SK-N-SH (cell line): Measurements from ENCODE around the gene CCL15.

Experiments
- EZH2phosphoT487 ChIP-seq: fragments of 200-600 bp; sonication (generic); IDR thresholded peaks from 2 replicates; pipeline ENCODE4 v1.6.1; 2017; ENCODE audit warnings: low read depth, mixed run types, mild to moderate bottlenecking, antibody characterized with exemption, moderate library complexity, borderline replicate concordance
- IRF3 ChIP-seq: fragments of 150-350 bp; IDR thresholded peaks from 2 replicates; pipeline ENCODE4 v1.6.1; 2016; ENCODE audit warnings: mild to moderate bottlenecking, low read depth, low read length

- TF ChIP-seq EZH2phosphoT487 (no peak), IRF3 (no peak)
Measured at GRCh38 chr17:35972945-35973332, 28.4 kb downstream of the CCL15 start.
